Vagina (tissue), 2 donors: ENCODE results near the gene ELAVL4. TPM values are rescaled to one million over a fixed set of nuclear protein-coding genes. Genes with fewer than 3 reads are reported as not detected.

Experiments
- DNase-seq, 2 donors: peaks; one replicate each; pipeline ENCODE4 v3.0.0-alpha.2; 2017; ENCODE audit errors: extremely low spot score in 2 of 2
- H3K27ac ChIP-seq: fragments of 200-600 bp; sonication (generic); one replicate; pipeline ENCODE4 v1.5.1; 2019
- H3K27me3 ChIP-seq: fragments of 200-600 bp; sonication (generic); one replicate; pipeline ENCODE4 v1.5.1; 2019
- H3K36me3 ChIP-seq, 2 donors: fragments of 200-600 bp; sonication (generic); one replicate each; pipeline ENCODE4 v1.5.1; 2017 to 2019
- H3K4me1 ChIP-seq: fragments of 200-600 bp; sonication (generic); one replicate; pipeline ENCODE4 v1.5.1; 2019
- H3K4me3 ChIP-seq, 2 donors: fragments of 200-600 bp; sonication (generic); 1 replicate in 1 of 2; 2 replicates in 1 of 2; pipeline ENCODE4 v1.5.1; 2016 to 2019
- H3K9me3 ChIP-seq: fragments of 200-600 bp; sonication (generic); one replicate; pipeline ENCODE4 v1.5.1; 2019
- POLR2A ChIP-seq, 2 donors: fragments of 450-650 bp; IDR thresholded peaks; one replicate each; pipeline ENCODE4 v1.6.1; 2017; ENCODE audit warnings: antibody characterized with exemption in 2 of 2, mild to moderate bottlenecking in 2 of 2, moderate library complexity in 2 of 2
- POLR2AphosphoS5 ChIP-seq, 2 donors: sonication (generic); formaldehyde crosslinking; IDR thresholded peaks; one replicate each; pipeline ENCODE4 v1.9.0; 2017; ENCODE audit warnings: antibody characterized with exemption in 2 of 2, mild to moderate bottlenecking in 2 of 2, low read depth in 1 of 2; ENCODE audit not compliant: insufficient read depth in 1 of 2
- intact Hi-C: fragments of 100-400 bp; cut with DNase I; formaldehyde crosslinking; loops from one replicate; pipeline ENCODE4 v1.15.1; 2023
- total RNA-seq: library from RNA; depleted of rRNA; stranded (reverse); fragments of >200 nt; gene quantifications from one replicate; pipeline ENCODE4 v1.2.3, GENCODE V29; 2016
- TF ChIP-seq, protein P1 (sequence below), 3 experiments: fragments of 450-650 bp in 2 of 3; fragments of 200-600 bp in 1 of 3; sonication (generic) in 1 of 3; IDR thresholded peaks; one replicate each; pipeline ENCODE4 v1.5.1; 2017 to 2019; ENCODE audit warnings: antibody characterized with exemption in 3 of 3, mild to moderate bottlenecking in 2 of 3, moderate library complexity in 2 of 3

Gene ELAVL4
- total RNA-seq, 1 donor from 2014 or later: 2.2 TPM

DNA sequence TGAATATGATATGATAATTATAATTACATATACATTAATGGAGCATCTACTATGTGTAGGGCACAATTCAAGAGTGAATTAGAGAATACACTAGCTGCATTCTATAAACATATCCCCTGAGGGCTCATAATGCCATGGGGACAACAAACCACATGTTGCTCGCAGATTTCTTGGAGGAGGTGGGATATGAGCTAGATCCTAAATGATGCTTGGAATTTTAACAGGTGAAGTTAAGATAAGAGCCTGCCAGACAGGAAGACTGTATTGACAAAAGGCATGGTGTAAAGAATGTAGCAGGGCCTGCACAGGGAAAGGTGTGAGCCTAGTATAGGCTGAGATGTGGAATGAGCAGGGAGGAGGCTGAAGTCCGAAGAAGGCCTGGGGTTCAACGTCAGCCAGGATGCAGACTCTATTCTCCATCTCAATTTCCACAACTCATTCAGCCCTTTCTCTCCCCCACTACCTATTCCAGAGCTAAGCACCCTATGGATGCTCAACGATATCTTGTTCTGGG is 120.2 kb downstream of the ELAVL4 start:
- H3K4me3 ChIP-seq: no peak overlapping the region
- H3K4me1 ChIP-seq: no peaks in the 10 kb centered on the region
- H3K36me3 ChIP-seq: no peaks in the 10 kb centered on the region
- TF ChIP-seq POLR2A (IDR thresholded peaks at IDR 0.05) (no peak), POLR2AphosphoS5 (IDR thresholded peaks at IDR 0.05; ENCODE audit: insufficient read depth in 1 of 2, low read depth in 1 of 2) (no peak)
- TF ChIP-seq, protein P1, sequence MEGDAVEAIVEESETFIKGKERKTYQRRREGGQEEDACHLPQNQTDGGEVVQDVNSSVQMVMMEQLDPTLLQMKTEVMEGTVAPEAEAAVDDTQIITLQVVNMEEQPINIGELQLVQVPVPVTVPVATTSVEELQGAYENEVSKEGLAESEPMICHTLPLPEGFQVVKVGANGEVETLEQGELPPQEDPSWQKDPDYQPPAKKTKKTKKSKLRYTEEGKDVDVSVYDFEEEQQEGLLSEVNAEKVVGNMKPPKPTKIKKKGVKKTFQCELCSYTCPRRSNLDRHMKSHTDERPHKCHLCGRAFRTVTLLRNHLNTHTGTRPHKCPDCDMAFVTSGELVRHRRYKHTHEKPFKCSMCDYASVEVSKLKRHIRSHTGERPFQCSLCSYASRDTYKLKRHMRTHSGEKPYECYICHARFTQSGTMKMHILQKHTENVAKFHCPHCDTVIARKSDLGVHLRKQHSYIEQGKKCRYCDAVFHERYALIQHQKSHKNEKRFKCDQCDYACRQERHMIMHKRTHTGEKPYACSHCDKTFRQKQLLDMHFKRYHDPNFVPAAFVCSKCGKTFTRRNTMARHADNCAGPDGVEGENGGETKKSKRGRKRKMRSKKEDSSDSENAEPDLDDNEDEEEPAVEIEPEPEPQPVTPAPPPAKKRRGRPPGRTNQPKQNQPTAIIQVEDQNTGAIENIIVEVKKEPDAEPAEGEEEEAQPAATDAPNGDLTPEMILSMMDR (IDR thresholded peaks at IDR 0.05): no peak
- DNase-seq: no peak
- no peaks in the 10 kb centered on the region for H3K9me3 ChIP-seq
- no peaks in the 10 kb centered on the region for H3K27me3 ChIP-seq
- H3K27ac ChIP-seq: no peak overlapping the region
- intact Hi-C loops: no loop called here

DNA sequence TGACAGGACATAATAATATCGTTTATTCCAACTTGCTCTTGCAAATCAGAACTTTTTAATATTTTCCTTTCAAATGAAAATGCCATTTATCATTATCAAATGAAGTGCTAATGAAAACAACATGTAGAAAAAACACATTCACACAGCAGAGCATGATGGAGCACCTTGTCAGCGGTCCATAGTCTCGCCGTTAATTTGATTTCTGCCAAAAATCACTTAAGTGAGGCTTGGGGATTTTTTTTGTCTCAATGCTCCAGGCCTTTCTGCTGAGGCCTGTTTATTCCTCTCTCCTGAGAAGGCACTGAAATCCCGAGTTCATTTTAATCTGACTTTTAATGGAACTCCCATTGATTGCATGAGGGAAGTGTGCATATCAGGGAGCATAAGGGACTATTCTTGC is 122.5 kb downstream of the ELAVL4 start:
- H3K36me3 ChIP-seq: no peaks in the 10 kb centered on the region
- intact Hi-C loops: no loop called here
- H3K4me3 ChIP-seq: no peak overlapping the region
- no peaks in the 10 kb centered on the region for H3K4me1 ChIP-seq
- H3K27me3 ChIP-seq: no peaks in the 10 kb centered on the region
- H3K27ac ChIP-seq: no peak overlapping the region
- DNase-seq: no peak
- no peak for TF ChIP-seq POLR2AphosphoS5 (IDR thresholded peaks at IDR 0.05; ENCODE audit: insufficient read depth in 1 of 2, low read depth in 1 of 2)
- TF ChIP-seq POLR2A (IDR thresholded peaks at IDR 0.05): no peak
- TF ChIP-seq, protein P1 (IDR thresholded peaks at IDR 0.05): no peak
- no peaks in the 10 kb centered on the region for H3K9me3 ChIP-seq

DNA sequence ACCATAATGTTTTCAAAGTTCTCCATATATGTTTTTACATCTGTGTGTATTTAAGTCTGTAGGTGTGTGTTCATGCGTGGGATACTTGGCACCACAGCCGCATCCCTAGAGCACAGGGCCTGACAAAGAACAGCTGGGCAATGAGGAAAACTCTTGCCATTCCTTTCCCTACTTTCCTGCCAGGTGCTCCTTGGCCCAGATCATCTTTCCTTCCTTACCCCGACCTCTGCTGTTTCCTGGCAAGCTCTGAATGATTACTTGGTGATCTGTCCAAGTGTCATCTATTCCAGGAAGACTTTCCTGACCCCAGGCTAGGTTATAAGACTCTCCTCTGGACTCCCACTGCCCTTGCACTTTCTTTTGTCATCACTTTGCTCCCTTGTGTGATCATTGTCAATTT is 123.6 kb downstream of the ELAVL4 start:
- intact Hi-C loops: no loop called here

DNA sequence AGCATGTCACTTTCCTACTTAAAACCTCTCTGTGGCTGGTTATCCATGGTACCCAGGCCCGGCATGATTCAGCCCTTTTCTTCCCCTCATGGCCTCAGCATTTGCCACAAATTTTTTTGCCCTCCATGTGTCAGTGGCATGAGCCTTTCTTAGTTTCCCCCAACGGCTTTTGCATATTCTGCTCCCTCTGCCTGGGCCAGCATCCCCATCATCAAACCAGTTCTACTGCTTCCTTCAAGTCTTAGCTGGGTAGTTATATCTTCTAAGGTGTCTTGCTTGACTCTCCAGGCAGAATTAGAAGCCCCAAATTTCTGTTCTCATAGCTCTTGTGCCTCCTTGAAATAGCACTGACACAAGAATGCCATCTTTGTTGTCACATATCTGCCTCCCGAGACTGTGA is 127.9 kb downstream of the ELAVL4 start:
- TF ChIP-seq POLR2AphosphoS5 (IDR thresholded peaks at IDR 0.05; ENCODE audit: insufficient read depth in 1 of 2, low read depth in 1 of 2): no peak
- TF ChIP-seq, protein P1 (IDR thresholded peaks at IDR 0.05): no peak
- no peak for TF ChIP-seq POLR2A (IDR thresholded peaks at IDR 0.05)
- intact Hi-C loops: no loop called here
- Histone ChIP-seq H3K36me3 (no peaks in the 10 kb centered on the region), H3K27ac (no peak overlapping the region), H3K27me3 (no peaks in the 10 kb centered on the region), H3K9me3 (no peaks in the 10 kb centered on the region), H3K4me3 (no peak overlapping the region), H3K4me1 (no peaks in the 10 kb centered on the region)
- no peak for DNase-seq

More for the DNA sequence above, 123.6 kb downstream of the ELAVL4 start:
- Histone ChIP-seq H3K36me3 (no peaks in the 10 kb centered on the region), H3K9me3 (no peaks in the 10 kb centered on the region), H3K4me3 (no peak overlapping the region), H3K4me1 (no peaks in the 10 kb centered on the region), H3K27me3 (no peaks in the 10 kb centered on the region), H3K27ac (no peak overlapping the region)
- TF ChIP-seq, protein P1 (IDR thresholded peaks at IDR 0.05): no peak
- no peak for TF ChIP-seq POLR2A (IDR thresholded peaks at IDR 0.05)
- TF ChIP-seq POLR2AphosphoS5 (IDR thresholded peaks at IDR 0.05; ENCODE audit: insufficient read depth in 1 of 2, low read depth in 1 of 2): no peak
- no peak for DNase-seq

DNA sequence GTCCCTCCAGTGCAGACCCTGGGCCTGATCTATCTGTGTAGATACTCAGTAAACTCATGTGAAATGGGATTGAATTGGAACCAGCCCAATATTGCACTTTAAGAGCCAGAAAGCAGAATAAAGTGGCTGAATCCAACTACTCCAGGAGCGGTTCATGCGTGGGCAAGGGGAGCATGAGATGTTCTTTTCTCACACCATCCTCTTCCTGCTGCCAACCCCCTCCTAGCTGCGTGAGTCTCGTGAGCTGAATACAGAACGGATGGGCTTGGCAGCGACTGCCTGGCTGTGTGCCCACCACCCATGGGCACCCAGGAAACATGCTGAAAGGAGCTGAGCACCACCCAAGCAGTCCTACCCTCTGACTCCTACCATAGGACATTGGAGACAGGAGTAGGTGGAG is 128.3 kb downstream of the ELAVL4 start:
- TF ChIP-seq POLR2A (IDR thresholded peaks at IDR 0.05): no peak
- TF ChIP-seq, protein P1 (IDR thresholded peaks at IDR 0.05): no peak
- no peak for TF ChIP-seq POLR2AphosphoS5 (IDR thresholded peaks at IDR 0.05; ENCODE audit: insufficient read depth in 1 of 2, low read depth in 1 of 2)
- no peak overlapping the region for H3K27ac ChIP-seq
- no peaks in the 10 kb centered on the region for H3K27me3 ChIP-seq
- H3K4me1 ChIP-seq: no peaks in the 10 kb centered on the region
- DNase-seq: no peak
- H3K4me3 ChIP-seq: no peak overlapping the region
- H3K9me3 ChIP-seq: no peaks in the 10 kb centered on the region
- intact Hi-C loops: no loop called here
- H3K36me3 ChIP-seq: no peaks in the 10 kb centered on the region
